ENCODE measurements around the gene HOXA1. TPM values are rescaled to one million over a fixed set of nuclear protein-coding genes. Genes with fewer than 3 reads are reported as not detected.
A peak's percentile ranks its signal among the peaks of the same experiment; 100 is the strongest.

The HOXA1 gene
- total and polyA plus RNA-seq, 4 experiments from 2014 or later, result 0.49 to 0.75 (median 0.70) TPM

GRCh38 chr7:27117887-27118491 is 22.2 kb upstream of the HOXA1 start:
- no peaks in the 10 kb centered on the region for H3K9me3 Mint-ChIP-seq
- Histone ChIP-seq H3K9me3 (ENCODE audit: control insufficient read depth in 1 of 2, low read length in 2 of 2) (no peaks in the 10 kb centered on the region), H3K27ac (ENCODE audit: low read depth, low read length) (no peak overlapping the region), H3K4me1 (ENCODE audit: insufficient read depth, low read length) (no peaks in the 10 kb centered on the region), H3K4me3 (ENCODE audit: low read length in 2 of 2) (no peak overlapping the region), H3K36me3 (ENCODE audit: insufficient read depth, low read length) (no peaks in the 10 kb centered on the region), H3K27me3 (ENCODE audit: insufficient read depth, low read length) (no peaks in the 10 kb centered on the region)
- no peak overlapping the region for H3K4me3 Mint-ChIP-seq
- no peak for DNase-seq
- POLR2A ChIA-PET (ENCODE audit: partially characterized antibody), result no interaction called here
- H3K4me1 Mint-ChIP-seq, result no peaks in the 10 kb centered on the region
- intact Hi-C loops (cut with micrococcal nuclease), result no loop called here
- peaks cover 7 to 9% of the 10 kb centered on the region in 2 donors for H3K27me3 Mint-ChIP-seq
- no peaks in the 10 kb centered on the region for H3K36me3 Mint-ChIP-seq
- CTCF ChIA-PET (ENCODE audit: partially characterized antibody), result interaction anchor here (0.9 kb wide), 1 partner anchor 43 kb away, joined by 4 read pairs; no protein-coding TSS in a partner anchor
- no peak overlapping the region for H3K27ac Mint-ChIP-seq

GRCh38 chr7:27116962-27117886 is 21.4 kb upstream of the HOXA1 start:
- DNase-seq, result no peak
- ChIA-PET POLR2A (ENCODE audit: partially characterized antibody) (no interaction called here), CTCF (ENCODE audit: partially characterized antibody) (no interaction called here)
- no peak overlapping the region for H3K27ac Mint-ChIP-seq
- H3K9me3 Mint-ChIP-seq, result no peaks in the 10 kb centered on the region
- H3K27ac ChIP-seq (ENCODE audit: low read depth, low read length), result no peak overlapping the region
- H3K36me3 Mint-ChIP-seq, result no peaks in the 10 kb centered on the region
- no peaks in the 10 kb centered on the region for H3K4me1 ChIP-seq (ENCODE audit: insufficient read depth, low read length)
- peaks cover 7 to 9% of the 10 kb centered on the region in 2 donors for H3K27me3 Mint-ChIP-seq
- no peak overlapping the region for H3K4me3 ChIP-seq (ENCODE audit: low read length in 2 of 2)
- H3K4me1 Mint-ChIP-seq, result no peaks in the 10 kb centered on the region
- no peaks in the 10 kb centered on the region for H3K27me3 ChIP-seq (ENCODE audit: insufficient read depth, low read length)
- H3K9me3 ChIP-seq (ENCODE audit: control insufficient read depth in 1 of 2, low read length in 2 of 2), result no peaks in the 10 kb centered on the region
- no peak overlapping the region for H3K4me3 Mint-ChIP-seq
- H3K36me3 ChIP-seq (ENCODE audit: insufficient read depth, low read length), result no peaks in the 10 kb centered on the region
- intact Hi-C loops (cut with micrococcal nuclease), result no loop called here

DNA sequence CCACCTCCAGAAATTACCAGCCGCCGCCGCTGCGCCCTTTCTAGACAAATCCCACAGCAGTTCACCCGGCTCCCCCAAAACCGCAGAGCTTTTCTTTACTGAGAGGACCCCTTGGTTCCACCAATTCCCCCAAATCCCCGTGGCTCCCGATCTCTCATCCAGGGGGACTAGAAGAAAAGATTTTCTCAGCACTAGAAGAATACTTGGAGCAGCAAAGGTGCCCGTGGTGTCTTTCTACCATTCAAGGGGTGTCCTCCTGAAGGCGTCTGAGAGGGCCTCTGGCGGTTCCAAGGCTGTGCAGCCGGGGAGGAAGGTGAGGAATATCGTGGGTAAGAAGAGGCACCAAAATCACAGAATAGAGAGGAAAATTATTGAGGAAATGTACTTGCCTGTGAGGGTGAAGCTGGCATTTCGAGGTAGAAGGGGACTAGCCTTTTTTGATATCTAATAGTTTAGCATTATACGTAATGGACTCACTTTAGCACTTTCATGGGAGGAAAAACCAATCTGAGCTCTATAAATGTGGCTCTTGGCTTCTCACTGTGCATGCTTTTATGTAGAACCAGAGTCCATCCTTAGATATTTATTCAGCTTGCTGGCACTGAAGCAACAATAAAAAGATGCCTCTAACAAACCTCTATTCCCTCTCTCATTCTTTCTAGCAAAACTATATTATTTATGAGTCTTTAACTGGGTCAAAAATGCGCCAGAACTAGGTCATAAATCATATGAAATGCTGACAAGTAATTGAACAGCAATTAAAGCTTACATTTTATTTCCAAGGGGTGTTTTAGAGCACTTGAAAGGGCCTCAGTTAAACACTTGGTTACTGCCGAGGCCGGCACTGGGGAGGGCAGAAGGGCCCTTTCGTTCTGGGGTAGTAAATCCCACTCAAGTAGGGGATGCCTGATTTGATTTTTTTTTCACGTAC is 20.5 kb upstream of the HOXA1 start:
- H3K27ac Mint-ChIP-seq, result peak overlapping the region in 1 of 7 donors; percentile 4
- no peak overlapping the region for H3K4me3 ChIP-seq (ENCODE audit: low read length in 2 of 2)
- no peak overlapping the region for H3K4me3 Mint-ChIP-seq
- POLR2A ChIA-PET (ENCODE audit: partially characterized antibody), result no interaction called here
- H3K27me3 Mint-ChIP-seq, result peaks cover 7 to 9% of the 10 kb centered on the region in 2 donors
- no peaks in the 10 kb centered on the region for H3K9me3 ChIP-seq (ENCODE audit: control insufficient read depth in 1 of 2, low read length in 2 of 2)
- CTCF ChIA-PET (ENCODE audit: partially characterized antibody), result no interaction called here
- no peaks in the 10 kb centered on the region for H3K36me3 ChIP-seq (ENCODE audit: insufficient read depth, low read length)
- no peak for DNase-seq
- no peaks in the 10 kb centered on the region for H3K4me1 ChIP-seq (ENCODE audit: insufficient read depth, low read length)
- no peaks in the 10 kb centered on the region for H3K27me3 ChIP-seq (ENCODE audit: insufficient read depth, low read length)
- H3K9me3 Mint-ChIP-seq, result no peaks in the 10 kb centered on the region
- H3K27ac ChIP-seq (ENCODE audit: low read depth, low read length), result no peak overlapping the region
- intact Hi-C loops (cut with micrococcal nuclease), result no loop called here
- no peaks in the 10 kb centered on the region for H3K36me3 Mint-ChIP-seq
- H3K4me1 Mint-ChIP-seq, result no peaks in the 10 kb centered on the region

DNA sequence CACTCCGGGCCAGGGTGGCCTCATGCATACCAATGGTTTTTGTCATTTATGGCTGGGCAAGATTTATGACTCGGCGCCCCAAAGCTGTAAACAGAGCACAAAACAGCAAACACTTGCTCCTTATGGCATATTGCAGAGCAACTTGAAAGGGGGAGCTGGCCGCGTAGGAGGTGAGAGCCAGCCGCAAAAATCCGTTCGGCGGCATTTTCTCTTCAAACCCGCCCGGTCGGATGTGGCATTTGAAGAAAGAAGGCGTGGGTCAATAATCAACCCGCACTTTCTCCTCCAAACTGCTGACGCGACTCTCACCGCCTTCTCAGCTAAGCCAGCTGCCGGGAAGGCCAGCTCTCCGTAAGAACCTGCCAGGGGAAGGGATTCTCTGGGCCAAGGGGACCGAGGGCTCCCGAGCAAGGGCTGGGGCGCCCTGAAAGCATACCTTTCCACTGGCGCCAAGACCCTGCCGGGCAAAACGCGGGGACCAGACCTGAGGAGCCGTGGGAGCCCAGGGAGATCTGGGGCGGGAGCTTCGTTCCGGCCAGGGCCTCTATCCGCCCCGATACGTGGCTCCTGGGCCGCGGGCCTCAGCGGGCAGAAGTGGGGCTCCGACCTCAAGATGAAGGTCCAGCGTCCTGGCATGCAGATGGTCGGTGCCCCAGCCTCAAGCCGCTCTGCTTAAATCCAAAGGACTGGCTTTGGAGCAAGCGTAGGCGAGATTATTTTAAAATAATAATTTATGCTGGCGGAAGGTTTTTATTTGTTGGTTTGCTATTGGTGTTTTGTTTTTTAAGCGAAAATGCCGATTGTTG is 19.6 kb upstream of the HOXA1 start:
- Histone ChIP-seq H3K9me3 (ENCODE audit: control insufficient read depth in 1 of 2, low read length in 2 of 2) (no peaks in the 10 kb centered on the region), H3K27me3 (ENCODE audit: insufficient read depth, low read length) (no peaks in the 10 kb centered on the region), H3K4me3 (ENCODE audit: low read length in 2 of 2) (no peak overlapping the region), H3K27ac (ENCODE audit: low read depth, low read length) (no peak overlapping the region), H3K36me3 (ENCODE audit: insufficient read depth, low read length) (no peaks in the 10 kb centered on the region), H3K4me1 (ENCODE audit: insufficient read depth, low read length) (no peaks in the 10 kb centered on the region)
- peaks cover 7 to 9% of the 10 kb centered on the region in 2 donors for H3K27me3 Mint-ChIP-seq
- no peaks in the 10 kb centered on the region for H3K4me1 Mint-ChIP-seq
- ChIA-PET CTCF (ENCODE audit: partially characterized antibody) (interaction anchor here (1.3 kb wide), 1 partner anchor 44 kb away, joined by 3 read pairs; no protein-coding TSS in a partner anchor), POLR2A (ENCODE audit: partially characterized antibody) (no interaction called here)
- H3K9me3 Mint-ChIP-seq, result no peaks in the 10 kb centered on the region
- no peak overlapping the region for H3K4me3 Mint-ChIP-seq
- no peaks in the 10 kb centered on the region for H3K36me3 Mint-ChIP-seq
- no peak for DNase-seq
- H3K27ac Mint-ChIP-seq, result no peak overlapping the region
- intact Hi-C loops (cut with micrococcal nuclease), result no loop called here

GRCh38 chr7:27114881-27115220 is 19.1 kb upstream of the HOXA1 start:
- Histone ChIP-seq H3K9me3 (ENCODE audit: control insufficient read depth in 1 of 2, low read length in 2 of 2) (no peaks in the 10 kb centered on the region), H3K4me3 (ENCODE audit: low read length in 2 of 2) (no peak overlapping the region), H3K27me3 (ENCODE audit: insufficient read depth, low read length) (no peaks in the 10 kb centered on the region), H3K4me1 (ENCODE audit: insufficient read depth, low read length) (no peaks in the 10 kb centered on the region), H3K36me3 (ENCODE audit: insufficient read depth, low read length) (no peaks in the 10 kb centered on the region), H3K27ac (ENCODE audit: low read depth, low read length) (no peak overlapping the region)
- Mint-ChIP-seq H3K4me3 (no peak overlapping the region), H3K27ac (no peak overlapping the region), H3K4me1 (no peaks in the 10 kb centered on the region), H3K36me3 (no peaks in the 10 kb centered on the region), H3K27me3 (peaks cover 8 to 9% of the 10 kb centered on the region in 2 donors), H3K9me3 (no peaks in the 10 kb centered on the region)
- intact Hi-C loops (cut with micrococcal nuclease), result no loop called here
- DNase-seq, result no peak
- POLR2A ChIA-PET (ENCODE audit: partially characterized antibody), result no interaction called here
- CTCF ChIA-PET (ENCODE audit: partially characterized antibody), result interaction anchor here (1.3 kb wide), 1 partner anchor 45 kb away, joined by 3 read pairs; no protein-coding TSS in a partner anchor

DNA sequence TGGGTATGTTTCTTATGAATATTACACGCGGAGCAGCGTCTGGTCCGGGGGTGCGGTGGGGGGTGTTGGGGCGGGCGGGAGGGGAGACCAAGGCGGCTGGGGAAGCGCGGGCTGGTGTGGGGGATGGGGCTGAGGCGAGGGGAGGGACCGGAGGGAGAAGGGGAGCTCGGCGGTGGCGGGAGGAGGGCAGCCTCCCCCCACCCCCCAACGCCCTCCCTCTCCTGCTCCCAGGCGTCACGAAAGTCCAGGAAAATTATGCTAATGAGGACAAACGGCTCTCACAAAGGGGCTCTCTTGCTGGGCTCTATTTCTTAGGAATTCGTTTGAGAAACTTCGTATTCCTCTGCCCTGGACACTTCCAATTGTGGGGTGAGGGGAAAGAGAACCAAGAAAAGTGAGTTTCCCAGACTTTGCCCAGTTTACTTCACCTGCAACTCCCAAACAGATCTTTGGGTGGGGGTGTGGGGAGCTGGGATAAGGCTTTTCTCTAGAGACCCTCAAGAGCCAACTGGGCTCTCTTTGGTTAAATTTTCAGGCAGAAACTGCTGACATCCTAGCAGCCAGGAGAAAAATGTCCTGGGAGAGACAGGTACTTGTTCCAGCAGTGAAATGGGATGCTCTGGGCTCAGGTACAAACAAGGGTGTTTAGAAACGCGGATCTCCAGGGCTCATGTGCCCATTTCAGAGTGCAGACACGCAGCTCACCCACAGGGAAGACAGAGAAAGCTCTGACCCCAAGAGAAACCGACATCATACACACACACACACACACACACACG is 18.4 kb upstream of the HOXA1 start:
- H3K9me3 ChIP-seq (ENCODE audit: control insufficient read depth in 1 of 2, low read length in 2 of 2), result no peaks in the 10 kb centered on the region
- H3K27me3 ChIP-seq (ENCODE audit: insufficient read depth, low read length), result no peaks in the 10 kb centered on the region
- no peak overlapping the region for H3K4me3 ChIP-seq (ENCODE audit: low read length in 2 of 2)
- intact Hi-C loops (cut with micrococcal nuclease), result no loop called here
- no peaks in the 10 kb centered on the region for H3K36me3 ChIP-seq (ENCODE audit: insufficient read depth, low read length)
- ChIA-PET CTCF (ENCODE audit: partially characterized antibody) (interaction anchor here (1.3 kb wide), 1 partner anchor 45 kb away, joined by 3 read pairs; no protein-coding TSS in a partner anchor), POLR2A (ENCODE audit: partially characterized antibody) (no interaction called here)
- H3K4me1 Mint-ChIP-seq, result no peaks in the 10 kb centered on the region
- H3K4me3 Mint-ChIP-seq, result no peak overlapping the region
- H3K27ac ChIP-seq (ENCODE audit: low read depth, low read length), result no peak overlapping the region
- no peaks in the 10 kb centered on the region for H3K9me3 Mint-ChIP-seq
- H3K4me1 ChIP-seq (ENCODE audit: insufficient read depth, low read length), result no peaks in the 10 kb centered on the region
- no peak overlapping the region for H3K27ac Mint-ChIP-seq
- no peaks in the 10 kb centered on the region for H3K36me3 Mint-ChIP-seq
- DNase-seq, result no peak
- peaks cover 6 to 8% of the 10 kb centered on the region in 2 donors for H3K27me3 Mint-ChIP-seq

All from CD4-positive, alpha-beta memory T cell (primary cell).